ENCODE data around the gene ZSCAN12. TPM values are rescaled to one million over a fixed set of nuclear protein-coding genes. Genes with fewer than 3 reads are reported as not detected.

Gene ZSCAN12
- total RNA-seq, 2 experiments from 2014 or later, result 2.0 to 2.3 TPM

GRCh38 chr6:28354688-28355554, 44.6 kb downstream of the ZSCAN12 start:
- POLR2A ChIA-PET, result interaction anchor here (0.6 to 1.9 kb wide), 8 partner anchors 19 to 483 kb away, joined by 3 to 13 read pairs (median 6); partner anchors contain the start of genes ZNF165, ZSCAN16, ZSCAN26 and ZSCAN31
- no peak for DNase-seq
- H3K36me3 ChIP-seq (ENCODE audit: insufficient read depth, low read length), result no peaks in the 10 kb centered on the region
- H3K4me3 ChIP-seq (ENCODE audit: low read length), result no peak overlapping the region
- TF ChIP-seq CTCF (IDR thresholded peaks at IDR 0.05), result no peak
- H3K36me3 Mint-ChIP-seq (ENCODE audit: low read depth), result peaks cover 4% of the 10 kb centered on the region
- H3K4me1 ChIP-seq (ENCODE audit: insufficient read depth, low read length), result peaks cover 30% of the 10 kb centered on the region
- no peaks in the 10 kb centered on the region for H3K27me3 ChIP-seq (ENCODE audit: control insufficient read depth in 1 of 2, insufficient read depth in 2 of 2, low read length in 2 of 2)
- H3K4me3 Mint-ChIP-seq, result peak overlapping the region; percentile 90
- H3K27me3 Mint-ChIP-seq, result no peaks in the 10 kb centered on the region
- H3K9me3 ChIP-seq (ENCODE audit: control insufficient read depth in 1 of 2, insufficient read depth in 1 of 2, low read length in 2 of 2), result no peaks in the 10 kb centered on the region
- H3K27ac ChIP-seq (ENCODE audit: low read depth in 1 of 2, low read length in 2 of 2), result no peak overlapping the region
- H3K4me1 Mint-ChIP-seq (ENCODE audit: low read depth), result peaks cover 52% of the 10 kb centered on the region
- CTCF ChIA-PET, result interaction anchor here (0.8 to 1.8 kb wide), 8 partner anchors 18 to 1178 kb away, joined by 3 to 18 read pairs (median 8); partner anchors contain the start of genes ZKSCAN8, ZSCAN26 and ZSCAN31
- H3K9me3 Mint-ChIP-seq, result no peaks in the 10 kb centered on the region
- intact Hi-C loops (cut with DNase I, micrococcal nuclease), result loop anchor here (5.0 kb wide), 5 partner anchors 87 to 458 kb away; partner anchors contain the start of genes ZKSCAN4 (in 1 of the 2), ZNF165 (in 1 of the 2) and ZSCAN23 (in 1 of the 2)
- no peak overlapping the region for H3K27ac Mint-ChIP-seq
- no peak for ATAC-seq (ENCODE audit: poor library complexity)

- intact Hi-C loops (cut with DNase I, micrococcal nuclease), result loop anchor here in 1 of 2 experiments (2.0 to 5.0 kb wide), 4 partner anchors 47 to 272 kb away; partner anchors contain the start of genes ZKSCAN4, ZNF165 and ZSCAN23
- H3K9me3 ChIP-seq (ENCODE audit: control insufficient read depth in 1 of 2, insufficient read depth in 1 of 2, low read length in 2 of 2), result no peaks in the 10 kb centered on the region
- Mint-ChIP-seq H3K9me3 (no peaks in the 10 kb centered on the region), H3K27me3 (no peaks in the 10 kb centered on the region), H3K36me3 (ENCODE audit: low read depth) (peaks cover 9% of the 10 kb centered on the region), H3K4me3 (no peak overlapping the region), H3K27ac (no peak overlapping the region), H3K4me1 (ENCODE audit: low read depth) (peaks cover 59% of the 10 kb centered on the region)
- CTCF ChIA-PET, result no interaction called here
- TF ChIP-seq CTCF (IDR thresholded peaks at IDR 0.05), result no peak
- no peaks in the 10 kb centered on the region for H3K36me3 ChIP-seq (ENCODE audit: insufficient read depth, low read length)
- H3K27ac ChIP-seq (ENCODE audit: low read depth in 1 of 2, low read length in 2 of 2), result no peak overlapping the region
- H3K4me3 ChIP-seq (ENCODE audit: low read length), result no peak overlapping the region
- ATAC-seq (ENCODE audit: poor library complexity) (no peak), DNase-seq (no peak)
- POLR2A ChIA-PET, result interaction anchor here (0.6 kb wide), 1 partner anchor 274 kb away, joined by 4 read pairs; the partner anchor contains the start of gene ZNF165
- no peaks in the 10 kb centered on the region for H3K27me3 ChIP-seq (ENCODE audit: control insufficient read depth in 1 of 2, insufficient read depth in 2 of 2, low read length in 2 of 2)
- peaks cover 31% of the 10 kb centered on the region for H3K4me1 ChIP-seq (ENCODE audit: insufficient read depth, low read length)
Observed at GRCh38 chr6:28353981-28354676, 45.4 kb downstream of the ZSCAN12 start.

GRCh38 chr6:28353356-28353755, 46.2 kb downstream of the ZSCAN12 start:
- Mint-ChIP-seq H3K27ac (no peak overlapping the region), H3K4me3 (peak overlapping the region; percentile 47), H3K9me3 (no peaks in the 10 kb centered on the region), H3K4me1 (ENCODE audit: low read depth) (peaks cover 59% of the 10 kb centered on the region), H3K27me3 (no peaks in the 10 kb centered on the region), H3K36me3 (ENCODE audit: low read depth) (peaks cover 9% of the 10 kb centered on the region)
- CTCF ChIA-PET, result no interaction called here
- H3K27ac ChIP-seq (ENCODE audit: low read depth in 1 of 2, low read length in 2 of 2), result no peak overlapping the region
- ATAC-seq (ENCODE audit: poor library complexity) (no peak), DNase-seq (no peak)
- no peak for TF ChIP-seq CTCF (IDR thresholded peaks at IDR 0.05)
- no peaks in the 10 kb centered on the region for H3K36me3 ChIP-seq (ENCODE audit: insufficient read depth, low read length)
- intact Hi-C loops (cut with DNase I, micrococcal nuclease), result loop anchor here in 1 of 2 experiments (2.0 to 5.0 kb wide), 4 partner anchors 47 to 271 kb away; partner anchors contain the start of genes ZKSCAN4, ZNF165 and ZSCAN23
- H3K27me3 ChIP-seq (ENCODE audit: control insufficient read depth in 1 of 2, insufficient read depth in 2 of 2, low read length in 2 of 2), result no peaks in the 10 kb centered on the region
- POLR2A ChIA-PET, result no interaction called here
- peaks cover 31% of the 10 kb centered on the region for H3K4me1 ChIP-seq (ENCODE audit: insufficient read depth, low read length)
- H3K4me3 ChIP-seq (ENCODE audit: low read length), result no peak overlapping the region
- H3K9me3 ChIP-seq (ENCODE audit: control insufficient read depth in 1 of 2, insufficient read depth in 1 of 2, low read length in 2 of 2), result no peaks in the 10 kb centered on the region
